Glutamatergic neuron (in vitro differentiated cells): ENCODE data around the gene CRYGS. TPM values are rescaled to one million over a fixed set of nuclear protein-coding genes. Genes with fewer than 3 reads are reported as not detected.

ENCODE experiments used
- DNase-seq: peaks from one replicate; pipeline ENCODE4 v3.0.0; 2022
- H3K27ac Mint-ChIP-seq: one replicate; pipeline ENCODE4 v1.8.0; 2020; ENCODE audit warnings: mild to moderate bottlenecking, mixed read lengths, inconsistent platforms; ENCODE audit not compliant: unreplicated experiment
- H3K27me3 Mint-ChIP-seq: one replicate; pipeline ENCODE4 v1.8.0; 2020; ENCODE audit warnings: mild to moderate bottlenecking, moderate library complexity, mixed read lengths, inconsistent platforms; ENCODE audit not compliant: unreplicated experiment
- H3K36me3 Mint-ChIP-seq: one replicate; pipeline ENCODE4 v1.8.0; 2020; ENCODE audit warnings: mild to moderate bottlenecking, mixed read lengths, inconsistent platforms; ENCODE audit not compliant: unreplicated experiment
- H3K4me1 Mint-ChIP-seq: one replicate; pipeline ENCODE4 v1.8.0; 2020; ENCODE audit warnings: mild to moderate bottlenecking, low read depth, mixed read lengths, inconsistent platforms; ENCODE audit not compliant: unreplicated experiment
- H3K4me3 Mint-ChIP-seq: one replicate; pipeline ENCODE4 v1.8.0; 2020; ENCODE audit warnings: mild to moderate bottlenecking, mixed read lengths, inconsistent platforms; ENCODE audit not compliant: unreplicated experiment
- H3K9me3 Mint-ChIP-seq: one replicate; pipeline ENCODE4 v1.8.0; 2020; ENCODE audit warnings: mild to moderate bottlenecking, moderate library complexity, mixed read lengths, inconsistent platforms; ENCODE audit not compliant: unreplicated experiment
- total RNA-seq: library from RNA; stranded (reverse); fragmentation: NEBNext Ultra II Directional; extraction: Animal tissue kit (Norgen Biotek cat#: 25700); gene quantifications from one replicate; pipeline ENCODE4 v1.2.1, GENCODE V29; 2021; ENCODE audit not compliant: unreplicated experiment
- TF ChIP-seq, protein P1 (sequence below): fragments of 200-600 bp; sonication (generic); IDR thresholded peaks from one replicate; pipeline ENCODE4 v1.5.0; 2021; ENCODE audit not compliant: partially characterized antibody, unreplicated experiment

CRYGS gene
- total RNA-seq, 1 donor from 2014 or later, result 3.7 TPM

DNA sequence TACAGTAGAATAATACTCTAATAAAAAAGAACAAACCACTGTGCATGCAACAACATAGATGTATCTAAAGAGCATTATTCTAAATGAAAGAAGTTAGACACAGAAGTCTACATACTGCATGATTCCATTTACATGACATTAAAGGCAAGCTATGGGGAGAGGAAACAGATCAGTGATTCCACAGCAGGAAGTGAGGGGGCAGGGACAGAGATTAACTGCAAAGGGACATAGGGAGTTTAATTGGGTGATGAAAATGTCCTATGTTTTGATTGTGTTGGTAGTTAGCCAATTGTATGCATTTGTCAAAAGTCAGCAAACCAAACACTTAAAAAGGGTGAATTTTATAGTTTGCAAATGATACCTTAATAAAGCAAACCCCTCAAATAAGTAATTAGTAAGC is 13.8 kb downstream of the CRYGS start:
- TF ChIP-seq, protein P1, sequence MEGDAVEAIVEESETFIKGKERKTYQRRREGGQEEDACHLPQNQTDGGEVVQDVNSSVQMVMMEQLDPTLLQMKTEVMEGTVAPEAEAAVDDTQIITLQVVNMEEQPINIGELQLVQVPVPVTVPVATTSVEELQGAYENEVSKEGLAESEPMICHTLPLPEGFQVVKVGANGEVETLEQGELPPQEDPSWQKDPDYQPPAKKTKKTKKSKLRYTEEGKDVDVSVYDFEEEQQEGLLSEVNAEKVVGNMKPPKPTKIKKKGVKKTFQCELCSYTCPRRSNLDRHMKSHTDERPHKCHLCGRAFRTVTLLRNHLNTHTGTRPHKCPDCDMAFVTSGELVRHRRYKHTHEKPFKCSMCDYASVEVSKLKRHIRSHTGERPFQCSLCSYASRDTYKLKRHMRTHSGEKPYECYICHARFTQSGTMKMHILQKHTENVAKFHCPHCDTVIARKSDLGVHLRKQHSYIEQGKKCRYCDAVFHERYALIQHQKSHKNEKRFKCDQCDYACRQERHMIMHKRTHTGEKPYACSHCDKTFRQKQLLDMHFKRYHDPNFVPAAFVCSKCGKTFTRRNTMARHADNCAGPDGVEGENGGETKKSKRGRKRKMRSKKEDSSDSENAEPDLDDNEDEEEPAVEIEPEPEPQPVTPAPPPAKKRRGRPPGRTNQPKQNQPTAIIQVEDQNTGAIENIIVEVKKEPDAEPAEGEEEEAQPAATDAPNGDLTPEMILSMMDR, result no peak
- Mint-ChIP-seq H3K4me1 (peaks cover 14% of the 10 kb centered on the region), H3K27me3 (peaks cover 9% of the 10 kb centered on the region), H3K27ac (no peak overlapping the region), H3K36me3 (peaks cover 5% of the 10 kb centered on the region), H3K9me3 (peaks cover 10% of the 10 kb centered on the region), H3K4me3 (no peak overlapping the region)
- DNase-seq, result no peak

DNA sequence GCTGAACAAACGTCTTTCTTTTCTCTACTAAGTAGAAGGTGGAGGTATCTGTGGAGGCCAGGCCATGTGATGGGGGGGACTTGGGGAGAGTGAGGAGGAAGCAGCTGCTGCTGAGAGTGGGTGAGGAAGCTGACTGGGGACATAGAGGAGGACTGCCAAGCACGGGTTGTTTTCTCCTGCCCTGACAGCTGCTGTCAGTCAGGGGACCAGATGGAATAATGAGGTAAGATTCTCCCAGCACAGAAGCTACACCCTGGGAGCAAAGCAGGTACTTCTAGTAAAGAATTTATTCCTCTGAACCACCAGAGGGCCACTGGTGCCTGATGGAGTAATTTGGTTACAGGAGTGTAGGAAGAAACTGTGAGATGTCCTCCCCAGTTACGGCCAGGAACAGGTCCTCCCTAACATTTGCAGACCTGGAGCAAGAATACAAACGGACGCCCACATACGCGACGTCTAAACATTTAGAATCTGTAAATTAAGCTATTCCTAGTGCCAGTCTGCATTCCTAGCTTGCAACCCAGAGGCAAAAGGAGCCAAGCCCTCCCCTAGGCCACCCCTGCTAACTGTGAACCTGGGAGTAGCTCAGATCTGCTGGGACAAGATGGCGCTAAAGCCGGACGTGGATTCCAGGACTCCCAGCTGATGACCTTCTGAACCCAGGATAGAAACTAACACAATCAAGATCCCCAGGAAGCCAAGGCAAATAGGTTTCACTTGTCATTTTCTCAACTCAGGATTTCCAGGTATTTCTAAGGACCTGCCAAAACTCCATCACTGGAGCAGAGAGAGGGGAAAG is 14.8 kb downstream of the CRYGS start:
- peaks cover 11% of the 10 kb centered on the region for H3K27me3 Mint-ChIP-seq
- H3K27ac Mint-ChIP-seq, result peak overlapping the region; percentile 35
- peak overlapping the region; percentile 1 for H3K4me3 Mint-ChIP-seq
- H3K4me1 Mint-ChIP-seq, result peaks cover 14% of the 10 kb centered on the region
- peaks cover 10% of the 10 kb centered on the region for H3K9me3 Mint-ChIP-seq
- no peak for DNase-seq
- peaks cover 5% of the 10 kb centered on the region for H3K36me3 Mint-ChIP-seq
- TF ChIP-seq, protein P1, result peak; percentile 19

DNA sequence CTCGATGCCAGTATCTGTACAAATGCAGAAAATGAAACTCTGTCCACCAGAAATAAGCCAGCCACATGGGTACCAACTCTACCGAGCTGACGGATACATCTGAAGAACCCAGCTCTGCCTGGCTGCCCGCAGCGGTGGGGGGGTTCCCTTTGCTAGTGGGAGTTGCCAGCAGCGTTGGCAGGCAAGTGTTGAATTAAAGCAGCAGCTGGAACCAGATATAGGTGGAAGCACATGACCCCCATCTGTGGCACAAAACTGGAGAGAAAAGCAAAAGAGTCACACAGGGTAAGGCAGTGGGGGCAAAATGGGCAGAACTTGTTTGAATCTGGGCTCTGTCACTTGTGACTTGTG is 17.9 kb downstream of the CRYGS start:
- DNase-seq, result no peak
- Mint-ChIP-seq H3K27ac (no peak overlapping the region), H3K36me3 (peaks cover 5% of the 10 kb centered on the region), H3K4me1 (peaks cover 9% of the 10 kb centered on the region), H3K4me3 (no peak overlapping the region), H3K9me3 (peaks cover 10% of the 10 kb centered on the region), H3K27me3 (peaks cover 13% of the 10 kb centered on the region)
- TF ChIP-seq, protein P1, result no peak

DNA sequence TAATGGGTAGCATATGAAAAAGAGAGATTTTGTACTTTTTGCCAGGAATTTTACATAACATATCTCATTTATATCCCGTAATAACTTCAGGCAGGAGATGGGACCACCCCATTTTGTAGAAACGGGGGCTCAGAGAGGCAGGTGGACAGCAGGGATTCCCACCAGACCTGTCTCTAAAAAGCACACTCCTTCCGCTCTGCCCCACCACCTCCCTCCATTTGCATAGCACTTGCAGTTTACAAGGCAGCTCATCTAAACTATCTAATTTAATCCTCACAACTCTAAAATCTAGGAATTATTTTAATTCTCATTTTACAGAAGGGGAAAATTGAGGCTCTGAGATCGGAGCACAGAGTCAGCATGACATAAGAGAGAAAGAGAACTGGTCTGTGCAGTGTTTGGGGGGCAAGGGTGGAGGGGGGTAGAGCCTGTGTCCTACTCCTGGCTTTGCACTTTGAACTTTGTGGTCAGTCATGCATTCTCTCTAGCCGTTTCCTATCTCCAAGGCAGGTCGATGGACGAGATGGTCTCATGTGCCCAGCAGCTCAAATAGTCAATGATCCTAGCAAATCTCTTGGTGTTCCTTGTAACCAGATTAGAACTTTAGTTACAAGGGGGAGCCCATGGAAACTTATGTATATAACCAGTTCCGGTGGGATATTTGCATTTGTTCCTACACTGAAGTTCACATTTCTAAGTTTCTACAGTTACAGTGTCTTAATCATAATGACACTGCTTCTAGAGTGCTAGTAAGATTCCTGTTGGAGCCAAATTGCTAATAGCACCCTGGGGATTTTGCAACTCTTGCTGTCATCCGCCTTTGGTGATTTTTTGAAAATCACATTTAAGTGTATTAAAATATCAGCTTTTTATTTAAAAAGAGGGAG is 18.6 kb downstream of the CRYGS start:
- H3K4me3 Mint-ChIP-seq, result no peak overlapping the region
- DNase-seq, result no peak
- peaks cover 5% of the 10 kb centered on the region for H3K36me3 Mint-ChIP-seq
- H3K4me1 Mint-ChIP-seq, result peaks cover 13% of the 10 kb centered on the region
- TF ChIP-seq, protein P1, result no peak
- no peak overlapping the region for H3K27ac Mint-ChIP-seq
- H3K27me3 Mint-ChIP-seq, result peaks cover 16% of the 10 kb centered on the region
- peaks cover 10% of the 10 kb centered on the region for H3K9me3 Mint-ChIP-seq

DNA sequence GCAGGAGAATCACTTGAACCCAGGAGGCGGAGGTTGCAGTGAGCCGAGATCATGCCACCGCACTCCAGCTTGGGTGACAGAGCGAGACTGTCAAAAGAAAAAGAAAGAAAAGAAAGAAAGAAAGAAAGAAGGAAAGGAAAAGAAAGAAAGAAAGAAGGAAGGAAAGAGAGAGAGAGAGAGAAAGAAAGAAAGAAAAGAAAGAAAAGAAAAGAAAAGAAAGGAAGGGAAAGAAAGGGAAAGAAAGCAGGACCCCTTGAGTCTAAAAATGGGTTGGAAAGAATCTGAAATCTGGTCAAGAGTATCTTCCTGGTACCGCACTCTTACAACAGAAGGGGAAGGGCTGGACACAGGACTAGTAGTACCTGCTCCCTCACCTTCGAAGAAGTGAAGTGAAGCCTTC is 19.6 kb downstream of the CRYGS start:
- H3K4me3 Mint-ChIP-seq, result no peak overlapping the region
- H3K27me3 Mint-ChIP-seq, result peaks cover 16% of the 10 kb centered on the region
- no peak overlapping the region for H3K27ac Mint-ChIP-seq
- TF ChIP-seq, protein P1, result no peak
- H3K36me3 Mint-ChIP-seq, result peaks cover 5% of the 10 kb centered on the region
- no peak for DNase-seq
- peaks cover 18% of the 10 kb centered on the region for H3K4me1 Mint-ChIP-seq
- H3K9me3 Mint-ChIP-seq, result peaks cover 11% of the 10 kb centered on the region
